ENCODE results near the gene INAFM2. TPM values are rescaled to one million over a fixed set of nuclear protein-coding genes. Genes with fewer than 3 reads are reported as not detected.

Gene INAFM2
- polyA plus RNA-seq, 2 of the 4 experiments (the other 2 are of a cell fraction), result 2.8 to 3.8 TPM

DNA sequence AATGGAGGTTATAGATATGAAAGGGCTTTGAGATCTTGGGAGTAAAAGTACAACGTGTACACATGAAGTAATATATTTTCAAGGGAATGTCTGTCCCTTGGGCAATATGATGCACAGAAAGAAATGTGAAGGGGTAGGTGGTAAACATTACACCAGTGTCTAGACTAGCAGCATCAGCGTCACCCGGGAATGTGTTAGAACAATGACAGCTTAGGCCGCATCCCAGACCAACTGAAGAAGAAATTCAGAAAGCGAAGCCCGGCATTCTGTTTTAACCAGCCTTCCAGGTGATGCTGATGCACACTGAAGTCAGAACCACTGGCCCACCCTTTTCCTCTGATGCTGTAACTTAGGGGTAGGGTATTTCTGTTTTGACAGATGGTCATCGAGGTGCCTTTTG lies 6.3 kb downstream of the INAFM2 start:
- ChIA-PET POLR2A (interaction anchor here (4.6 kb wide), 1 partner anchor 11 kb away, joined by 20 read pairs; the partner anchor contains the start of gene CCDC9B), CTCF (interaction anchor here (1.4 to 6.7 kb wide), 6 partner anchors 9 to 55 kb away, joined by 3 to 91 read pairs (median 8); partner anchors contain the start of genes CCDC9B and INAFM2)

GRCh38 chr15:40330368-40330836 lies 6.9 kb downstream of the INAFM2 start:
- TF ChIP-seq TP53 (CRISPR knock-in tag; IDR thresholded peaks at IDR 0.05) (no peak), RAD21 (conservative IDR thresholded peaks at IDR 0.05 in 1 of 2, IDR thresholded peaks at IDR 0.05 in 1 of 2) (no peak), JUN (IDR thresholded peaks at IDR 0.05) (no peak), KDM1A (IDR thresholded peaks at IDR 0.05; ENCODE audit: low read depth) (no peak), CBX2 (IDR thresholded peaks at IDR 0.05; ENCODE audit: borderline replicate concordance, low read depth) (no peak), POLR2AphosphoS2 (conservative IDR thresholded peaks at IDR 0.05; ENCODE audit: low read length) (no peak), CBX8 (IDR thresholded peaks at IDR 0.05) (no peak), ZC3H11A (IDR thresholded peaks at IDR 0.05) (no peak), EHMT2 (IDR thresholded peaks at IDR 0.05; ENCODE audit: low read depth) (no peak), BCL3 (IDR thresholded peaks at IDR 0.05) (no peak), RARB (CRISPR knock-in tag; IDR thresholded peaks at IDR 0.05) (no peak), EP300 (IDR thresholded peaks at IDR 0.05) (no peak), HDAC2 (IDR thresholded peaks at IDR 0.05) (no peak), BHLHE40 (IDR thresholded peaks at IDR 0.05; ENCODE audit: low read depth, low read length) (no peak), CEBPB (IDR thresholded peaks at IDR 0.05) (no peak), NFE2L2 (conservative IDR thresholded peaks at IDR 0.05; ENCODE audit: low read length) (no peak), SREBF2 (IDR thresholded peaks at IDR 0.05) (no peak), TFCP2L1 (CRISPR knock-in tag; IDR thresholded peaks at IDR 0.05) (no peak)
- TF ChIP-seq, protein P1, sequence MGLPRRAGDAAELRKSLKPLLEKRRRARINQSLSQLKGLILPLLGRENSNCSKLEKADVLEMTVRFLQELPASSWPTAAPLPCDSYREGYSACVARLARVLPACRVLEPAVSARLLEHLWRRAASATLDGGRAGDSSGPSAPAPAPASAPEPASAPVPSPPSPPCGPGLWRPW (IDR thresholded peaks at IDR 0.05), result no peak
- H3K4me1 ChIP-seq, result no peaks in the 10 kb centered on the region
- FAIRE-seq, result no peak
- DNase-seq (ENCODE audit: low read depth in 1 of 2, low spot score in 1 of 2), result no peak
- ChIA-PET POLR2A (interaction anchor here (4.6 kb wide), 1 partner anchor 10 kb away, joined by 20 read pairs; the partner anchor contains the start of gene CCDC9B), CTCF (interaction anchor here (1.5 to 6.7 kb wide), 4 partner anchors 9 to 41 kb away, joined by 3 to 91 read pairs (median 16); partner anchors contain the start of genes CCDC9B and INAFM2)
- no peak overlapping the region for H3K4me3 ChIP-seq
- no peak for ATAC-seq
- WGBS (ENCODE audit: missing lambda C conversion rate), result 94% methylated on average over 5 of the region's 5 CpGs
- no peak overlapping the region for H3K4me2 ChIP-seq
- no peaks in the 10 kb centered on the region for H3K9me3 ChIP-seq
- no peak overlapping the region for H3K27ac ChIP-seq

More for the DNA sequence above, 6.3 kb downstream of the INAFM2 start:
- Histone ChIP-seq H3K27ac (no peak overlapping the region), H3K9me3 (no peaks in the 10 kb centered on the region), H3K4me2 (no peak overlapping the region), H3K4me3 (no peak overlapping the region), H3K4me1 (peaks cover 1% of the 10 kb centered on the region; the same call in 1 of the 3 replicates)
- FAIRE-seq (no peak), ATAC-seq (no peak), DNase-seq (ENCODE audit: low read depth in 1 of 2, low spot score in 1 of 2) (no peak)
- WGBS (ENCODE audit: missing lambda C conversion rate), result 89% methylated on average over 7 of the region's 7 CpGs
- TF ChIP-seq HMGXB4 (CRISPR knock-in tag; IDR thresholded peaks at IDR 0.05; ENCODE audit: borderline replicate concordance) (no peak), MAZ (IDR thresholded peaks at IDR 0.05; ENCODE audit: borderline replicate concordance, low read depth, low read length) (no peak), RNF2 (IDR thresholded peaks at IDR 0.05; ENCODE audit: borderline replicate concordance, low read depth) (no peak), ESRRA (IDR thresholded peaks at IDR 0.05; ENCODE audit: borderline replicate concordance, low read length) (no peak), MAX (IDR thresholded peaks at IDR 0.05) (no peak), CBX2 (IDR thresholded peaks at IDR 0.05; ENCODE audit: borderline replicate concordance, low read depth) (no peak), HEYL (CRISPR knock-in tag; IDR thresholded peaks at IDR 0.05) (no peak), KDM1A (IDR thresholded peaks at IDR 0.05; ENCODE audit: low read depth) (no peak), EHMT2 (IDR thresholded peaks at IDR 0.05; ENCODE audit: low read depth) (no peak), HOXB13 (CRISPR knock-in tag; IDR thresholded peaks at IDR 0.05; ENCODE audit: low read depth) (no peak), ATOH8 (CRISPR knock-in tag; IDR thresholded peaks at IDR 0.05; ENCODE audit: low read depth) (no peak)
